HG03175 (cell line): ENCODE results near the gene ESPN.

ENCODE experiments used
- ATAC-seq: cut with Tn5 transposase; IDR thresholded peaks from one replicate; pipeline ENCODE4 v1.9.1; 2021; ENCODE audit warnings: mild to moderate bottlenecking, moderate library complexity; ENCODE audit not compliant: unreplicated experiment

ESPN gene

DNA sequence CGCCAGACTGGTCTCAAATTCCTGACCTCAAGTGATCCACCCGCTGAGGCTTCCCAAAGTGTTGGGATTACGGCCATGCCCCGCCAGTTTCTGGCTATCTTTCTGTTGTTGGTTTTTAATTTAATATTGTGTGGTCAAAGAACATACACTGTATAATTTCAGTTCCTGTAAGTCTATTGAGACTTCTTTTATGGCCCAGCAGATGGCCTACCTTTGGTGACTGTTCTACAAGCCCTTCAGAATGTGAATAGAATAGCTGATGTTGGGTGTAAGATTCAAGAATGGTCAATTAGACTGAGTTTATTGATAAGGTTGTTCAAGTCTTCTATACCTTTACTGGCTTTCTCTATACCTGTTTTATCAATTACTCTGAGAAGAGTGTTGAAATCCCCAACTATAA is 15.5 kb upstream of the ESPN start:
- ATAC-seq: no peak

DNA sequence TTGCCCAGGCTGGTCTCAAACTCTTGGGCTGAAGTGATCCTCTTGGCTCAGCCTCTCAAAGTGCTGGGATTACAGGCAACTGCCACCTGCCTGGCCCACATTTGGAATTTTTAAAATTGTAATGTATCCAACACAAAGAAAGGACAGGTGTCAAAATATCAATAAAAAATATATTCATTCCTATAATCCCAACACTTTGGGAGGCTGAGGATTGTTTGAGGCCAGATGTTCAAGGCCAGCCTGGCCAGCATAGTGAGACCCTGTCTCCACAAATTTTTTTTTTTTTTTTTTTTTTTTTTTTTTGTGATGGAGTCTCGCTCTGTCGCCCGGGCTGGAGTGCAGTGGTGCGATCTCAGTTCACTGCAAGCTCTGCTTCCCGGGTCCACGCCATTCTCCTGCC is 14.8 kb upstream of the ESPN start:
- no peak for ATAC-seq

DNA sequence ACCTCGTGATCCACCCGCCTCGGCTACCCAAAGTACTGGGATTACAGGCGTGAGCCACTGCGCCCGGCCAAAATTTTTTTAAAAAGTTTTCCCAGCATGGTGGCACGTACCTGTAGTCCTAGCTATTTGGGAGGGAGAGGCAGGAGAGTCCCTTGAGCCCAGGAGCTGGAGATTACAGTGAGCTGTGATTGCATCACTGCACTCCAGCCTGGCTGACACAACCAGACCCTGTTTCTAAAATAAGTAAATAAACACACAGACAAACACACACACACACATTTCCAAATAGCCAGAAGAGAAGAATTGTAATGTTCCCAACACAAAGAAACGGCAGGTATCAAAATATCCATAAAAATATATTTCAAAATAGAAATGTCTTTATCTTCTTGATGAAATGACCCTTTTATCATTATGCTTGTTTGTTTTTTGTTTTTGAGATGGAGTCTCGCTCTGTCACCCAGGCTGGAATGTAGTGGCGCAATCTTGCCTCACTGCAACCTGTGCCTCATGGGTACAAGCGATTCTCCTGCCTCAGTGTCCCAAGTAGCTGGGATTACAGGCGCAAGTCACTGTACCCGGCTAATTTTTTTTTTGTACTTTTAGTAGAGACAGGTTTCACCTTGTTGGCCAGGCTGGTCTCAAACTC is 14.2 kb upstream of the ESPN start:
- ATAC-seq: no peak

DNA sequence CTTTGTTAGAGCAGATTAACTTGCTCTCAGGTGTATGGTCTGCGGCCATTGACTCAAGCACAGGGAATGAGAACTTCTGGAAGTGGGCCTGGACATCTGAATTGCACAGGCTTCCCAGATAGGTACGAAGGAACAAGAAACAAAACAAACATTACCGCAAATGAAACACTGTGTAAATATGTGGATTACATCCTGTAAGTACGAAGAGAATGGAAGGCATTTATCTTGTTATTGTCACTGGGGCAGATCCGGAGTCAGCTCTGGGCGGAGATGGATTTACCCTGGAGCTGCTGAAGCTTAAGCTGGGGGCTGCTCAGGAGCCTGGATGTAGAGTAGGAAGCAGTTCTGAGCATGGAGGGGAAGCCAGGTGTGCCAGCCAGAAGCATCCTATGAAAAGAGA is 11.7 kb upstream of the ESPN start:
- no peak for ATAC-seq

DNA sequence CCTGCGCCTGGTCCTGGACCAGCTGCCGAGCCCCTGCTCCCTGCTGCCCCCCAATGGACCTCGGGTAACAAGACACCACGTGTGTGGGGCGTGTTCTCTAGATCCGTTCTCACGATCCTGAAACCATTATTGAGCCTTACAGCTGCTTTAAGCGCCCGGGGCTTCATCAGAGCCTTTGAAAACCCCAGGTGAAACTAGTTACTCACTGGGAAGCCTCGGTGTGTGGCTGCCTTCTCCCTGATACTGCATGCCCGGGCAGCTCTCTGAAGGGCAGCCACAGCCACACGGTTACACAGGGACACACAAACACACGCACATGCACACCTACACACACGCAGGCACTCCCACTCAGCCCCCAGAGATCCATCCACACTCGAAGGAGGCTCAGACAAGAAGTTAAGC is 10.1 kb upstream of the ESPN start:
- ATAC-seq: peak; percentile 64

DNA sequence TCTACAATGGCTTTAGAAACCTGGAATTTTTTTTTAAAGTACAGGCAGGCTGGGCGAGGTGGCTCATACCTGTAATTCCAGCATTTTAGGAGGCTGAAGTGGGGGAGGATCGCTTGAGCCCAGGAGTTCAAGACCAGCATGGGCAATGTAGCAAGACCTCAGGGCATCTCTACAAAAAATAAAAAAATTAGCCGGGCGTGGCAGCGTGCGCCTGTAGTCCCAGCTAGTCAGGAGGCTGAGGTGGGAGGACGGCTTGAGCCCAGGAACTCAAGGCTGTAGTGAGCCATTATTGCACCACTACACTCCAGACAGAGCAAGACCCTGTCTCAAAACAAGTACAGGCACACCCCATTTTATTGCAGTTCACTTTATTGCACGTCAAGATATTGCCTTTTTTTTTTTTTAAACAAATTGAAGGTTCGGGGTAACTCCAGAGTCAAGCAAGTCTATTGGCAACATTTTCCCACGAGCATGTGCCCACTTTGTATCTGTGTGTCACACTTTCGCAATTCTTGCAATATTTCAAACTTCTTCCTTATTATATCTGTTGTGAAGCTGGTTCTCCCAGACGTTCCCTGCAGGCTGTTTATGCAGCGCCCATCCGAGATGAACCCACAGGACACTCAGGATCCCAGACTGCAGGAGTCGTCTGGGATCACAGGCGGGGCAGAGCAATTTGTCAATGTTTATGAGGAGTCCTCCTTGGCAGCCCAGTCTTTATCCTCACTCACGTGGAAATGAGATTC is 9.5 kb upstream of the ESPN start:
- no peak for ATAC-seq

DNA sequence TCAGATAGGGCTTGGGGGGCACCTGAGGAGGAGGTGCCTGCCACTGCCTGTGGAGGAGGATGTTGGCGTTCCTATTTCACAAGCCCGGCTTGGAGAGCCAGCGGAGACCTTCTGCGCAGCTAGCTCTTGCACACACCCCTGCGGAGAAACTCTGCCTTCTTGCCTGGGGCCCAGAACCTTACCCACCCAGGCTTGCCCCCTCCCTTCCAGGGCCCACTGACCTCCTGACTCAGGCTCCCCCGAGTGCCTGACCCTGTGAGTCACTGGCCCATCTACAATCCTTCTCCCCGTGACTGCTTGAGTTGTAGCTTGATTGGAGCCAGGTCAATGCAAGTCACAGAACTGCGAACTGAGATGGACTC is 8.3 kb upstream of the ESPN start:
- ATAC-seq: no peak

DNA sequence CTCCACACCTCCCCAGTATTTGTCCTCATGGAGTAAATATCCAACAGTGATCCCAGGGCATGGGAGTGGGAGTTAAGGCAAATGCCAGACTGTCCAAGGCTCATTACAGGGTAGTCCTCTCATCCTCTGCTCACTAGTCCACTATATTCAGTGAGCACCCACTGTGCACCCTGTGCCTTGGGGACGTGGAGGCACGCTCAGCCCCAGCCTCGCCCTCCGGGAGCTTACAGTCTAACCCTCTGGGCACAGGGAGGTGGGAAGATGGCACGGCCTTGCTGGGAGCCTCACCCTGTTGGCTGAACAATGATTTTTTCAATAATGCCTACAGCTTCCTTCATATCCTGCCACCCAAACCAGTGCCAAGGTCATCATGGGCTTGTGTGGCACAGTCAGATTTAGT is 7.7 kb upstream of the ESPN start:
- ATAC-seq: no peak

DNA sequence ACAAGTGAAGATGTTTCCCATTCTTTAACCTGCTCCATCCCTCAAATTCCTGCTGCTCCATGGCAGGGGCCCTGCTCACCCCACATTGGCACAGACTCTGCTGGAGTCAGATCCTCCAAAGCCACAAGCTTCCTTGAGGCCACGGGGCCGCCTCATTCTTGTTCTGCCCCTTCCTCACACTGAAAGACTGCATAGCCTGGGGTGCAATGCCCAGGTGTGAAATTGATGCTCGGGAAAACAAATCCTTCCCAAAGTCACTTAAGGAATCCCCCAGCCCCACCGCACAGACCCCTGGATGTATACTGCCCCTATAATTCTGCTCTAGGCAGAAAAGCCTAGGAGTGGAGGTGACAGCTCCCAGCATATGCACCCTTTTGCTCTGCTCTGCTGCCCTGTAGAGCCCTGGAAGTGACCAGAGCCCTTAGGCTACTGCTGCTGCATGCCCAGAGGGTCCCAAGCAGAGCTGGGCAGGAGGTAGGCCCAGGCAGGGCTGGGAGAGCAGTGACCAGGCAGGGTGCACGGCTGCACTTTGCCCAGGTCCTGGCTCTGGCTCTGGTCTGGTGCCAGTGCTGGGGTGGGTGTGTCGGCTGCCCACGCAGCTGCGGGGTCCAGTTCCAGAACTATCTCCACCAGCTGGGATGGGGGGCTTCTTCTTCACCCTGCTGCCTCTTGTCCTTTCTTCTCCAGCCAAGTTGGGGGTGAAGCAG is 6.5 kb upstream of the ESPN start:
- ATAC-seq: no peak

DNA sequence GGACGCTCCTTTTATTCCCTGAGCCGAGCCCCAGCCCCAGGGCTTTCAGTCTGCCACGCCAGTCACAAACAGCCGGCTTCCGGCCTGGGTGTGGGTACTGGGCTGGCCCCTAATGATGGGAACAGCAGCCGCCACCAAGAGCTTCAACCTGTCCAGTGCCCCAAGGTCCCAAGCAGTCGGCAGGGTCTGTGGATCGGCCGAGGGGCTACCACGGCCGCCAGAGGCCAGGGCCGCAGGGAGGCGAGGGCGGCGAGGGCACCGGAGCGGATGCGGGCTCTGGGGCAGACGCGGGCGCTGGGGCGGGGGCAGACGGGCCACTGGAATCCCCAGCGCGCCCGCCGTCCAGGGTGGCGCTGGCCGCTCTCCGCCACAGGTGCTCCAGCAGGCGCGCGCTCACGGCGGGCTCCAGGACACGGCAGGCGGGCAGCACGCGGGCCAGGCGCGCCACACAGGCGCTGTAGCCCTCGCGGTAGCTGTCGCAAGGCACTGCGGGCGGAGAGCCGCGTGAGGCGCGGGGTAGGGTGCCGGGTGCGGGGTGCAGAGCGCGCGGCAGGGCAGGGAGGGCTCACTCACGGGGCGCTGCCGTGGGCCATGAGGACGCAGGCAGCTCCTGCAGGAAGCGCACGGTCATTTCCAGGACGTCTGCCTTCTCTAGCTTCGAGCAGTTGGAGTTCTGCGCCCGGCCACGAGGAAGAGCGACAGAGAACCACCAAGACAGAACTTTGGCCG is 5.7 kb upstream of the ESPN start:
- no peak for ATAC-seq

DNA sequence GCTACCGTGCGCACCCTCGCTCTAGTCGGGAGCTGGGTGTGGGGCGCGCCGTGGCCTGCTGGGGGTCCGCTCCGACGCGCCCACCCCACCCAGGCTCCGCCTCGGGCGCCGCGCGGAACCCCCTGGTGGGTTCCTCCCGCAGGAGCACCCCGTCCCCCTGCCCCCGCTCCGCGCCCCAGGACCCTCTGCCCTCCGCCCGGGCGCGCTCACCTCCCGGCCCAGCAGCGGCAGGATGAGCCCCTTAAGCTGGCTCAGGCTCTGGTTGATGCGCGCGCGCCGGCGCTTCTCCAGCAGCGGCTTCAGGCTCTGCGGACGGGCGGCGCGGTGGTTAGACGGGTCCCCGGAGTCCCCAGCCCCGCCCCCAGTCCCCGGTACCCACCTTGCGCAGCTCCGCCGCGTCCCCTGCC is 5.2 kb upstream of the ESPN start:
- no peak for ATAC-seq

DNA sequence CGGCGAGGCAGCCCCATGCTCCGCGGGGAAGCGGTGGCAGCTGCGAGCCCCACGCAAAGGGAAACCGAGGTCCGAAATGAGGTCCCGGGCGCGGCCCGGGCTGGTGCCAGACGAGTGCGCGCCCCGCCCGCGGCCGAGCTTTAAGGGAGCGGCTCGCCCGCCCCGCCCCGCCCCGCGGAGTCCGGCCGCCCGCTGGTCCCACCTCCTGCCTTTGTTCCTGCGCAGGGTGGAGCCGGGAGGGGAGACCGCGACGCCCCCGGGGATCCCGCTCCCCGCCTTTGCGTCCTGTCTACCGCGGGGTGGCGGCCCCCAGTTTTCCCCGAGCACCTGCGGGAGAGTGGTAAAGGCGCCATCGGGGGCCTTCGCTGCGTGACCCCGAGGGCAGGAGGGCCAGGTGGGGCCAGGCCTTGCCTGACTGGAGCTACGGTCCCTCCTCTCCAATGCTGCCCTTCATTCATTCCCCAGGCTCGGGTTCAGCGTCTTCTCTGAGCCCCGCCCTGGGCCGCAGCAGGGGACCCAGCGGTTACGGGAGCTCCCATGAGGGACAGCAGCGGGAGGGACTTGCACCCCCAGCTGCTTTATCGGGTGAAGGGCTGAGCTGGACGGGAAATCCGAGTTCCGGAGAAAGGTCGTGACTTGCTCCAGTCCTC is 4.6 kb upstream of the ESPN start, which contains the start of gene HES2:
TSS of gene HES2 (minus strand) at position 116 of the 650 bp plus-strand sequence. CDS start at position 17, 99 bp downstream.
- ATAC-seq: no peak

DNA sequence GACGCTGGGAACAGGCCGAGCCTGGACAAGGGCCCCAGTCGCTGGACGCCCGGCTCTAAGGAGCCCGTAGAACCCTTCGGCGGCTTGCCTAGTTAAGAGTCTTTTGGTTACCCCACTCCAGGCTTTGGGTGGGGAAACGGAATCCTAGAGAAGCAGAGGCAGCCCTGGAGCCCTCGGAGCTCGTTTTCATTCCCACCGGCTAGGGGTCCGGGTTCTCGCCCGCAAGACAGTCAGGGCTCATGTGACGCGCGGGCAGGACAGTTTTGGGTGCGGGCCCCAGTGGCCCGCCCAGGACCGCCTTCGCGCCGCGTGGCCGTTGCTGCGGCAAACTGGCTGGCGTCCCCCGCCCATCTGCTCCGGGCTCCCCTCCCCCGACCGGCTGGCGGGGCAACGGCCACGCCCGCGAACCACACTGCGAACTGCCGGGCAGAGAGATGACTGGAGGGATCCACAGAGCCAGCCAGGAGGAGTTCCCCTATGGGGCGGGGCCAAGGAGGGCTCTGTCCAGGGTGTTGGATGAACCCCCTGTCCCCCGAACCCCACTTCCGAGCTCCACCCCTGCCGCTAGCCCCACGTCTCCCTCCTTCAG is 4.0 kb upstream of the ESPN start:
- ATAC-seq: no peak

DNA sequence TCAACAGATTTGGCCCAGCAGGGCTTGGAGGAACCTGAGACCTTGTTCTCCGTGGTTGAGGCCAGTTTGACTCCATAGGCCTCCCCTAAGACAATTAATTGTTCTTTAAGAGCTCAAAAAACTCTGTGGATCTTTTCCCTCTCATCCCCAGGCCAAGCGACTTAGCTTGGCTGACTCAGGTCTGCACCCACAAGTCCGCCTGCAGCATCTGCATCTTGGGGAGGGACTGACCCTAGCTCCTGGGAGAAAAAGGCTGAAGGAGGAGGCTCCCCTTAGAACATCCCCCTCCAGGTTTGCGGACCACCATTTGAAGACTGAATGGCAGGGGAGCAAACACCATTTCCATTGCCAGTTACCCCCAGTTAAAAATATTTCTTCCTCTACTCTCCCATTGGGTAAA is 3.3 kb upstream of the ESPN start:
- no peak for ATAC-seq

DNA sequence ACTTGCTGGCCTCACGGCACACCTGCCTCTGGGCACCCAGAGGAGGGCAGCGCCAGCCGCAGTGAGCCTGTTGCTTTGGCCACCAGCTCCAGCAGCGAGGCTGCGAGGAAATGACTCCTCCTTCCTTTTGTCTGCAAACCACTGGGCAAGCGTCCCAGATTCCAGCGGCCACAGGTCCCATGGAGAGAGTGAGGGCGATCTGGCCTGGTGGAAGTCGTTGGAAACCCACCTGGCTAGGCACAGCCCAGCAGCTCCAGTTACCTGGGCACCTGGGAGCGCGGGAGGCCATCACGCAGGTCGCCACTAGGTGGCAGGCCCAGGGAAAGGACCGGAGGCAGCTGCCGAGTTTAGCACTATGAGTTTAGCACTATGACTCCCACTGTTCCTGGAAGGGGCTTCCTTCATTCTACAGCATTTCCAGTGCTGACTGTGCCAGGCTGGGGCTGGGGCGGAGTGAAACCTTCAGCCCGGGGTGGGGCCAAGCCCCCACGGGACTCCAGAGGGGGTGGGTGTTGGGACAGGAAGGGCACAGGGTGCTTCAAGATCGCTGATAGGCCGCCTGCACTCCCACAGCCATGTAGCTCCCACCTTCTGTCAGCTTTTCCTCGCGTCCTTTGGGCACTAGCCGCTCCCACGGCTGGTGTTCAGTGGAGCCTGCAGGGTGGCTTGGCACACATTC is 1.1 kb upstream of the ESPN start:
- no peak for ATAC-seq

DNA sequence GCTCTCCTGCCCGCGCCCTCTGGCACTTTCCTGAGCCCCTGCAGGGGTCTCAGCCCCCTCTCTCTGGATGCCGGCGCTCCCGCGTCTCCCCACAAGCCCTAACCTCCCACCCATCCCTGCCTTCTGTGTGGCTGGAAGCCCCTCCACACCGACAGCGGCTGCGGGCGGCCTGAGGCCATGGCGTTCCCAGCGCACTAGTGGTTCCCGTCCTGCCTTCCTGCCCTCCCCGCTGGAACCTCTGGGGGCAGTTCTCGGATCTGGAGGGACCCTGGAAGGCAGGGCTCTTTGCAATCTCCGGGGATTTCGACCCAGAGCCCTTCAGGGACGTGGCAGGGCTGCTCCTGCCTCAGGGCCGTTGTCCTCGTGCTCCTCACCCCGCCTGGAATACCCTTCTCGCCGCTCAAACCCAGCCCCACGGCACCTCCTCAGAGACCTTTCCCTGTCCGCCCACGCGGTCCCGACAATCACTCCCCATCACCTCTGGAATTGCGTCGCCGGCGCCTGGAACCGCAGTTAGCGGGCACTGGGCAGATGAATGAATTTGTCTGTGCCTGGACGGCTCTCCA is 493 bp upstream of the ESPN start:
- ATAC-seq: no peak

DNA sequence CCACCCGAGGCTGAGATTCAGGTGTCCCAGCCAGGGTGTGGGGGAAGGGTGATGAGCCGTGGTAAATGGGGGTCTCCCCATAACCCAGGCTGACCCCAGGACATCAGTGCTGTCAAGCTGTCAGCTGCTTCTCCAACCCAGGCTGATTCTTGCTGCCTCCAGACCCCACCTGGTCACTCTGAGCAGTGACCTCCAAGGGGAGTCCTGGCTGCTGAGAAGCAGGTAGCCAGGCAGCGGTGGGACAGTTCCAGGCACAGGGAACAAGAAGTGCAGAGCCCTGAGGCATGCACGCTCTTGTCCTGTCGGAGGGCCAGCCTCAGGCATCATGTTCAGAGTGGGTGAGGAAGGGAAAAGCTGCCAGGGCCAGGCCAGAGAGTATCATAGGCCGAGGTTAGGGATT is 1.1 kb downstream of the ESPN start:
- no peak for ATAC-seq

DNA sequence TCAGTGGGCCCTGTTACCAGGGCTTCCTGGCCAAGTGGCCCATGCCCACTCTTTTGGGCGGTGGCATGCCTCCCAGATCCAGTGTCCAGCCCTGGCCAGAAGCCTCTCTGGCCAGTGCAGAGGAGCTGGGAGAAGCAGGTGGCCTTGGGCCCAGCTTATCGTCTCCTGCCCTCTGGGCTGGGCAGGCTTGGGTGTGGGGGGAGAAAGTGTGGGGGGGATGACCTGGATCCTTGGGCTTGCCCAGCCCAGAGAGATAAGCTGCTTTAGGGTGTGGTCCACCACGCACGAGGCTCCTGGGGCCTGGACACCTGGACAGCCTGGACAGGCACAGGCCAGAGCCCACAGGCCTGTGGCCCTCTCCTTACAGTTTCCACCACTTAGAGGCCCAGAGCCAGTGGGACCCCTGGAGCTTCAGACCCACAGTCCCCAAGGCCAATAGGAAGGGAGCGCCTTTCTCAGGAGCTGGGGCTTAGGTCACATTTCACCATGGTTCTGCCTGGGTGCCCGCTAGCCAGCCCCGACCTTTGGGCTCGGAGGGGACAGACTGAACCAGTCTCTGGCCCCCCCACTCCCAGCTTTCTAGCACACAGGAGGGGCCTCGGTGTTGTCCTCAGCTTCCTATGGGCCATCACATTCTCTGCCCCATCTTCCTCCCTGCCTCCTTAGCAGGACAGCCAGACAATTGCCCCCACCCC is 1.8 kb downstream of the ESPN start:
- ATAC-seq: no peak

DNA sequence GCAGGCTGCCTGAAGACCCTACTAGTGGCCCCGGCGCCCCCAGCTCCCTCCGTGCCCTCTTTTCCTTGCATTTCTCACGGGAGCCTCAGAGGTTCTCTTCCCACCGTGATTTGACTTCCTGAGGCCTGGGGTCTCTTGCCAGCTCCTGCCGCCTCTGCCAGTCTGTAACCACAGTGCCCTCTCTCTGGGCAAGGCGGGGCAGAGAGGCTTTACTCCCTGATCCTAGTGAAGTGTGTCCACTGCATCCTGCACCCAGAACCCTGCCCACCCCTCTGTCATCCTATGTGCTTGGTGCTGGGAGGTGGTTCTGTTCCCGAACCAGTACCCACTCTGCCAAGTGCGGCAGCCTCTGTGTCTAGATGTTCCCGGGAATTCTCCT is 2.4 kb downstream of the ESPN start:
- no peak for ATAC-seq
